Measurements from ENCODE around the gene ARID1A. TPM values are rescaled to one million over a fixed set of nuclear protein-coding genes. Genes with fewer than 3 reads are reported as not detected.
"Not testable (repeated sequence)": the region's sequence is repeated elsewhere in the genome, so short reads cannot be mapped to it uniquely, and the experiment has no call there.

Gene ARID1A
- total RNA-seq, 1 experiment from 2014 or later: 56.9 TPM

DNA sequence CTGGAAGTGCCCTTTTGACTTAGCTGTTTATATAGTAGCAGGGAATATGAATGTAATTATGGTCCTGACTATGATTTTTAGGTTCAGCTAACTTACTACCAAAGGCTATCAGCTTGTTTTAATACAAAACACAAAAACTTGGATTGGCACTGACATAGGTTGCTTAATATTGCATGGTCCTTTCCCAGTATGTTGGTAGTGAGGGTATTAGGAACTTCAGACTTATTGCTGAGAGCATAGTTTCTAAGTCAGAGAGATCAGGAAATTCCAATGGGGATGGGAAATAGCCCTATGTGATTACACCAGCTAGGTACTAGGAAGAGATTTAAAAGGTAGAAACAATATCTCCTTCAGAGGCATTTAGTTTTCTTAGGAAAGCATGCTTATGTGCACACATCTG lies 7.7 kb downstream of the ARID1A start:
- Mint-ChIP-seq H3K36me3 (ENCODE audit: insufficient read depth, unreplicated experiment) (peaks cover 6% of the 10 kb centered on the region), H3K4me1 (ENCODE audit: insufficient read depth, unreplicated experiment) (peaks cover 22% of the 10 kb centered on the region), H3K27me3 (ENCODE audit: insufficient read depth, unreplicated experiment) (no peaks in the 10 kb centered on the region), H3K27ac (ENCODE audit: low read depth, unreplicated experiment) (no peak overlapping the region), H3K9me3 (ENCODE audit: unreplicated experiment) (no peaks in the 10 kb centered on the region), H3K4me3 (ENCODE audit: unreplicated experiment) (no peak overlapping the region)
- TF ChIP-seq, protein P1, sequence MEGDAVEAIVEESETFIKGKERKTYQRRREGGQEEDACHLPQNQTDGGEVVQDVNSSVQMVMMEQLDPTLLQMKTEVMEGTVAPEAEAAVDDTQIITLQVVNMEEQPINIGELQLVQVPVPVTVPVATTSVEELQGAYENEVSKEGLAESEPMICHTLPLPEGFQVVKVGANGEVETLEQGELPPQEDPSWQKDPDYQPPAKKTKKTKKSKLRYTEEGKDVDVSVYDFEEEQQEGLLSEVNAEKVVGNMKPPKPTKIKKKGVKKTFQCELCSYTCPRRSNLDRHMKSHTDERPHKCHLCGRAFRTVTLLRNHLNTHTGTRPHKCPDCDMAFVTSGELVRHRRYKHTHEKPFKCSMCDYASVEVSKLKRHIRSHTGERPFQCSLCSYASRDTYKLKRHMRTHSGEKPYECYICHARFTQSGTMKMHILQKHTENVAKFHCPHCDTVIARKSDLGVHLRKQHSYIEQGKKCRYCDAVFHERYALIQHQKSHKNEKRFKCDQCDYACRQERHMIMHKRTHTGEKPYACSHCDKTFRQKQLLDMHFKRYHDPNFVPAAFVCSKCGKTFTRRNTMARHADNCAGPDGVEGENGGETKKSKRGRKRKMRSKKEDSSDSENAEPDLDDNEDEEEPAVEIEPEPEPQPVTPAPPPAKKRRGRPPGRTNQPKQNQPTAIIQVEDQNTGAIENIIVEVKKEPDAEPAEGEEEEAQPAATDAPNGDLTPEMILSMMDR (IDR thresholded peaks at IDR 0.05; ENCODE audit: unreplicated experiment): no peak
- ChIA-PET CTCF (interaction anchor here (0.6 to 2.9 kb wide), 9 partner anchors 11 to 100 kb away, joined by 3 to 9 read pairs (median 3); partner anchors contain the start of gene PIGV), POLR2A (interaction anchor here (0.6 to 7.7 kb wide), 10 partner anchors 10 to 301 kb away, joined by 3 to 63 read pairs (median 5); partner anchors contain the start of gene PIGV)
- BruUV-seq (replicated peaks): no TSS peak
- DNase-seq (ENCODE audit: unreplicated experiment): no peak
- intact Hi-C loops (cut with micrococcal nuclease): no loop called here

DNA sequence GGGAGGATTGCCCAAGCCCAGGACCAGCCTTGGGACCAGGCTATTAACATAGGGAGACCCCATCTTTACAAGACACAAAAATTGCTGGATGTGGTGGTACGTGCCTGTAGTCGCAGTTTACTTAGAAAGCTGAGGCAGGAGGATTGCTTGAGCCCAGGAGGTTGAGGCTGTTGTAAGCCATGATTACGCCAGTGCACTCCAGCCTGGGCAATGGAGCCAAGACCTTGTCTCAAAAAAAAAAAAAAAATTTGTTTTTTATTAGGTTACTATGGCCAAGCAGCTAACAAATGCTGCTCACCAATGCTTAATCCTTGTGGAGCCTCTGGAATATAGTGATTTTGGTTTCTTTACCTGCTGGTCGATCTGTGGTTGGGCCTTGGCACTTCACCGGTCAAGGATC lies 8.8 kb downstream of the ARID1A start:
- Mint-ChIP-seq H3K4me1 (ENCODE audit: insufficient read depth, unreplicated experiment) (peaks cover 28% of the 10 kb centered on the region), H3K27me3 (ENCODE audit: insufficient read depth, unreplicated experiment) (no peaks in the 10 kb centered on the region), H3K27ac (ENCODE audit: low read depth, unreplicated experiment) (no peak overlapping the region), H3K4me3 (ENCODE audit: unreplicated experiment) (no peak overlapping the region), H3K9me3 (ENCODE audit: unreplicated experiment) (no peaks in the 10 kb centered on the region), H3K36me3 (ENCODE audit: insufficient read depth, unreplicated experiment) (peaks cover 18% of the 10 kb centered on the region)
- TF ChIP-seq, protein P1 (IDR thresholded peaks at IDR 0.05; ENCODE audit: unreplicated experiment): no peak
- intact Hi-C loops (cut with micrococcal nuclease): no loop called here
- ChIA-PET CTCF (interaction anchor here (0.6 to 2.9 kb wide), 4 partner anchors 27 to 1604 kb away, joined by 3 to 9 read pairs (median 6); partner anchors contain the start of gene PIGV), POLR2A (interaction anchor here (1.7 to 7.7 kb wide), 4 partner anchors 8 to 84 kb away, joined by 4 to 63 read pairs (median 36); partner anchors contain the start of genes ARID1A and PIGV)
- BruUV-seq (replicated peaks): no TSS peak
- DNase-seq (ENCODE audit: unreplicated experiment): no peak

DNA sequence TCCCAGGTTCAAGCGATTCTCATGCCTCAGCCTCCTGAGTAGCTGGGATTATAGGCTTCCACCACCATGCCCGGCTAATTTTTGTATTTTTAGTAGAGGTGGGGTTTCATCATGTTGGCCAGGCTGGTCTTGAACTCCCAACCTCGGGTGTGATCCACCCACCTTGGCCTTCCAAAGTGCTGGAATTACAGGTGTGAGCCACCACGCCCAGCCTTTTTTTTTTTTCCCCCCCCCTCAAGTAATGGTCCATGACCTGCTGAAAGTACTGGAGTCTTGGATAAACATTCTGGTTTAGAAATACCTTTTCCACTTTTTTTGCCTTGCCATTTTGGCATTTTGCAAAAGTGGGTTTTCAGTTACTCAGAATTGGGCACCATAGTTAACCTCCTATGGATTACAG lies 9.4 kb downstream of the ARID1A start:
- BruUV-seq (replicated peaks); DNase-seq (ENCODE audit: unreplicated experiment); H3K9me3 Mint-ChIP-seq (ENCODE audit: unreplicated experiment); intact Hi-C loops (cut with micrococcal nuclease); H3K27me3 Mint-ChIP-seq (ENCODE audit: insufficient read depth, unreplicated experiment); H3K27ac Mint-ChIP-seq (ENCODE audit: low read depth, unreplicated experiment); H3K4me3 Mint-ChIP-seq (ENCODE audit: unreplicated experiment): not testable (repeated sequence)
- ChIA-PET CTCF (interaction anchor here (0.6 kb wide), 1 partner anchor 29 kb away, joined by 3 read pairs; no protein-coding TSS in a partner anchor), POLR2A (interaction anchor here (0.5 to 7.7 kb wide), 7 partner anchors 9 to 173 kb away, joined by 3 to 63 read pairs (median 10); partner anchors contain the start of genes ARID1A and PIGV)
- peaks cover 21% of the 10 kb centered on the region for H3K36me3 Mint-ChIP-seq (ENCODE audit: insufficient read depth, unreplicated experiment)
- H3K4me1 Mint-ChIP-seq (ENCODE audit: insufficient read depth, unreplicated experiment): peaks cover 28% of the 10 kb centered on the region

DNA sequence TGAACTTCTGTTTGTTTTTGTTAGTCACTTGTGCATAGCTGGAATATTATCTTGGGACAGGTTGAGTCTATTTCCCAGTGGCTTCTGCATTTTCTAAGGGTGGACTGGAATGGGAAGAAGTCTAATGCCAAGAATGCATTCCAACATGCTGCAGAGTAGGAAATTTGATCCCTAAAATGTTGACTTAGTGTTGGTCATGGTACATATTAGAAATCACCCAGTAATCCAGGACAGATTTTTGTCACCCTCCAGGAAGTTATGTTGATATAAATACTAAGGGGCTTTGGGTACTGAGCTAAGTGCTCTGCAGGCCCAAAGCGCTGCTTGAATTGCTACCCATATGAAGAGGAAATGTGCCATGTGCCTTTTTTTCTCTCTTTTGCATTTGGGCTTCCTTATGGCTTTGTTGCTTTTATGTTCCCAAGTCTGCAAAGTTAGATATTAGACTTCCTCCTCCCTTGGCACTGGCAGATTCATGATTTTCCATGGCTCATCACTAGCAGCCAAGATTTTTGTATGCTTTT lies 10.0 kb downstream of the ARID1A start:
- Mint-ChIP-seq H3K4me1 (ENCODE audit: insufficient read depth, unreplicated experiment) (peaks cover 28% of the 10 kb centered on the region), H3K36me3 (ENCODE audit: insufficient read depth, unreplicated experiment) (peaks cover 26% of the 10 kb centered on the region), H3K27me3 (ENCODE audit: insufficient read depth, unreplicated experiment) (no peaks in the 10 kb centered on the region), H3K27ac (ENCODE audit: low read depth, unreplicated experiment) (peak overlapping the region; percentile 63), H3K4me3 (ENCODE audit: unreplicated experiment) (peak overlapping the region; percentile 30), H3K9me3 (ENCODE audit: unreplicated experiment) (no peaks in the 10 kb centered on the region)
- TF ChIP-seq, protein P1 (IDR thresholded peaks at IDR 0.05; ENCODE audit: unreplicated experiment): no peak
- intact Hi-C loops (cut with micrococcal nuclease): no loop called here
- BruUV-seq (replicated peaks): no TSS peak
- ChIA-PET POLR2A (interaction anchor here (0.5 to 4.9 kb wide), 8 partner anchors 7 to 174 kb away, joined by 3 to 44 read pairs (median 7); partner anchors contain the start of genes ARID1A and PIGV), CTCF (interaction anchor here (0.7 to 2.8 kb wide), 3 partner anchors 19 to 104 kb away, joined by 3 to 8 read pairs (median 3); no protein-coding TSS in a partner anchor)
- DNase-seq (ENCODE audit: unreplicated experiment): peak; percentile 57
